Measurements from ENCODE around the gene HSPA14.
"Not testable (repeated sequence)": the region's sequence is repeated elsewhere in the genome, so short reads cannot be mapped to it uniquely, and the experiment has no call there.

HSPA14 gene

DNA sequence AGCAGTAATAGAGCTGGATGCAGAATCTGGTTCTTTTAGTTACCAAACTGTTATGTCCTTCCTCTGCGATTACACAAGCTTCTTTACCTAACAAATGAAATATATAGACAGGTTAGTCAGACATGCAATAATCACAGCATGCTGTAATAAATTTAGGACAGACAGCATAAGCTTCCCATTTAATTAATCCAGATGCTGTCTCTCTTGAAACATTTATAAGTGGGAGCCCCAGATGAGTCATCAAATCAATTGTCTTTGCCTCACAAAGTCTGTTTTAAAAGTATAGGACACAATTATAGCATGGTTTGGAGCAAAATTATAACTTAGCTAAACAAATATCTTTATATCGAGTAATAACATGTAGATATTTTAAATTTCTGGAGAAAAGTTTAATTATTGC lies 1.9 kb upstream of the HSPA14 start:
- no peak for DNase-seq (ENCODE audit: low read depth in 2 of 3, low spot score in 2 of 3)

DNA sequence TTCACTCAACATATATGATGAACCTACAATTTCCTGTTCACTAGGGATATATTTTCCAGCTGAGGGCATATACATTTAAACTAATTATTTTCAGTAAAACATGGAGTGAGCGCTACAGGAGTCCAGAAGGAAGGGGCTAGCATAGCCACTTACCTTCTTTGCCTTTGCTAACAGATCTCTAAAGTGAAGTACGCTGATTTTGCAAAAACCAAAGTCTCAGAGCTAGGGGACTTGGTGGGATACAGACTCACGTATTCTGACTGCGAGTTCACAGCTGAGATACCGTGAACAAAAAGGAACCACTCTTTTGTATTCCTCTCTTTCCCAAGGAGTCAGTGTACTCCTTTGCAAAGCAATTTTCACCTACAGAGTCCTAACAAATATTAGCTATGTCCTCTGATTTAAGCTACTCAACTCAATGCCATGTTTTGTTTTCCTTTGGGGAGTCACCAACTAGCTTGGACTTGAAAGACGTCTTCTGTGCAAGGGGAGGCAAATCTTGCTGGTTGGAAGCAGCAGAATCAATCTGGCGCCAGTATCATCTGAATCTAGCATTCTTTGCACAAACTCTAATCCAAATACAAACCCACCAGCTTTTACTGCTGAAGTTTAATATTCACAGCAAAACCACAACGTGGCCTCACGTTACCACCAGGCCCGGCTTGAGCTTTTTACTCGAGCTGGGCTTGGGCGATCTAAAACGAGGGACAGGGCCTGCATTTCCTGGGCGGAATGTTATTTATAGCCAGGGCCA lies 926 bp upstream of the HSPA14 start:
- DNase-seq (ENCODE audit: low read depth in 2 of 3, low spot score in 2 of 3) = no peak

GRCh38 chr10:14838582-14839304 lies 637 bp downstream of the HSPA14 start:
- no peak for DNase-seq (ENCODE audit: low read depth in 2 of 3, low spot score in 2 of 3)

- DNase-seq (ENCODE audit: low read depth in 2 of 3, low spot score in 2 of 3) = no peak
Measured at GRCh38 chr10:14839305-14839695, 1.2 kb downstream of the HSPA14 start.

GRCh38 chr10:14840178-14840577 lies 2.1 kb downstream of the HSPA14 start:
- DNase-seq (ENCODE audit: low read depth in 2 of 3, low spot score in 2 of 3) = no peak

DNA sequence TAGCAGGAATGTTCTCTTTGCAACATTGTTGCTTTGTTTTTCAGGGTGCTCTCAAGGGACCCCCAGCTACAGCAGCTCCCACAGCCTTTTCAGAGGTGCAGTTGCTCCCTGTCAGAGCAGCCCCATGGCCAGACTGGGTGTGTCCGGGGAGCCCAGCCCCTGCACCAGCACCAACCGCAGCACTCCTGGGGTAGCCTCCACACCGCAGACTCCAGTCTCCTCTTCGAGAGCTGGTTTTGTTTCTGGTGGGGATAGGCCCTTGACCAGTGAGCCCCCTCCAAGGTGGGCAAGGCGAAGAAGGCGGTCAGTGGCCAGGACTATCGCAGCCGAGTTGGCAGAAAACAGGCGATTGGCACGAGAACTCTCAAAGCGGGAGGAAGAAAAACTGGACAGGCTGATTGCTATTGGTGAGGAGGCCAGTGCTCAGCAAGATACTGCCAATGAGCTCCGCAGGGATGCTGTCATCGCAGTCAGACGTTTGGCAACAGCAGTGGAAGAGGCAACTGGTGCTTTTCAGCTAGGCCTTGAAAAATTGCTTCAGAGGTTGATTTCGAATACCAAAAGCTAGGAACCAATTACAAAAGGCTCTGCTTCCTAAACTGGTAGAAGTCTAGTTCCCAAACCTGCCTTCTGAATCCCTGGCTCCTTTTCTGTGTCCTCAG lies 5.4 kb downstream of the HSPA14 start:
- no peak for DNase-seq (ENCODE audit: low read depth in 2 of 3, low spot score in 2 of 3)

DNA sequence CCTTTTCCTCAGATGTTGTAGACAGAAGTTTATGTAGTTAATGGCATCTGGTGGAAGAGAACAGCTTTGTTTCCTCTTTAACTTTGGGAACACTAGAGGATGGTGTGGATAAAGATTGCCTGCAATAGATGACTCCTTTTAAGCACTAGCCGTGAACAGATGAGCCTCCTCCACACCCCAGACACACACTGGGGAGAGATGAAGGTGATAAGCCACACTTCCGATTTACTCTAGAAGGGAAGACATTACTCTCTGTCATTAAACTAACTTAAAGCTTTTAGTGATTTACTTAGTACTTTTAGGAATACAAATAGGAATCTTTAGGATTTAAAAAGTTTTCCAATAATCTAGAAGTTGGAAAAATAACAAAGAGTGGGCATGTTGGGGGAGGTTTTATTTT lies 6.8 kb downstream of the HSPA14 start:
- no peak for DNase-seq (ENCODE audit: low read depth in 2 of 3, low spot score in 2 of 3)

GRCh38 chr10:14852236-14852635 lies 14.1 kb downstream of the HSPA14 start:
- DNase-seq (ENCODE audit: low read depth in 2 of 3, low spot score in 2 of 3) = no peak

DNA sequence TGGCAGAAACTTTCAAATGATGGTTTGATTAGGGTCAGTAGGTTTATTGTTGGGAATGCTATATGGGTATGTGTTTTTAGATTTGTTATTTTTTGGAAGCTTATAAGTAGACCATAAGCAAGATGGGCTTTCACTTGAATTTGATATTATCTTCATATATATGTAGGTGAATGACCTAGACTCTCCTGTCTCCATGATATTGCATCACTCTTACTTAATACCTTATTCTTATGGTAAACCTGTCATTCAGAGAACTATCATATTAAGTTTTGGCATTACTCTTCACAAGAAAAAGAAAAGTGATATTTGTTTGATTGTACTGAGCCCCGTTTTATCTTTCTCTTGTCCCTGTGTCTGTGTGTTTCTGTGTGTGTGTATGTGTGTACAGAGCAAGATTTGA lies 17.3 kb downstream of the HSPA14 start:
- no peak for DNase-seq (ENCODE audit: low read depth in 2 of 3, low spot score in 2 of 3)

DNA sequence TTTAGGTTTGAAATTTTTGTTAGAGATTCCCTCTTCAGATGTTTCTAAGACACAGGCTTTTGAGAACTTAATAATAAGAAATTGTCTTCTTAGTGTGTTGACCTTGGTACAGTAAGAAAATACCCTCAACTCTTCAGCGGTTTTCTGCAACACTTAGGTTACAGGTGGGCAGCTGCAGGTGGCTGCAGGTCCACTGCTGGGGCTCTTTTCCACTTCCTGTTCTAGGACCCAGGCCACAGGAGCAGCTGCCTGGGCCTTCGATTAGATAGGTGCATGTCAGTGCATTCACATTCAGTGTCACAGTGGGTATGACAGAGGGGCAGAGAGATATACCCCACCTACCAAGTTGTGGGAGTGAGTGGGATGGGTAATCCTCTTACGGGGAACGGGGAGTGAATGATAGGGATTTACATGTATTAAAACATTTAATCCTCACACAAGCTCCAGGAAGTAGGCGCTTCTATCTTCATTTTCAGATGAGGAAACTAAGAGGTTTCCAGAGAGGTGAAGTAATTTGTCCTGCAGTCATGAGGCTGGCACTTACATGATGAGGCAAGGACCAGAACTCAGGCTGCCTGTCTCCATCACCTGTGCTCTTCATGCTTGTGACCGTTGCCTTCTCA lies 20.3 kb downstream of the HSPA14 start:
- DNase-seq (ENCODE audit: low read depth in 2 of 3, low spot score in 2 of 3) = no peak

- no peak for DNase-seq (ENCODE audit: low read depth in 2 of 3, low spot score in 2 of 3)
Measured at GRCh38 chr10:14859043-14859442, 20.9 kb downstream of the HSPA14 start.

- no peak for DNase-seq (ENCODE audit: low read depth in 2 of 3, low spot score in 2 of 3)
Measured at GRCh38 chr10:14859775-14860174, 21.7 kb downstream of the HSPA14 start.

GRCh38 chr10:14860791-14861190 lies 22.7 kb downstream of the HSPA14 start:
- no peak for DNase-seq (ENCODE audit: low read depth in 2 of 3, low spot score in 2 of 3)

DNA sequence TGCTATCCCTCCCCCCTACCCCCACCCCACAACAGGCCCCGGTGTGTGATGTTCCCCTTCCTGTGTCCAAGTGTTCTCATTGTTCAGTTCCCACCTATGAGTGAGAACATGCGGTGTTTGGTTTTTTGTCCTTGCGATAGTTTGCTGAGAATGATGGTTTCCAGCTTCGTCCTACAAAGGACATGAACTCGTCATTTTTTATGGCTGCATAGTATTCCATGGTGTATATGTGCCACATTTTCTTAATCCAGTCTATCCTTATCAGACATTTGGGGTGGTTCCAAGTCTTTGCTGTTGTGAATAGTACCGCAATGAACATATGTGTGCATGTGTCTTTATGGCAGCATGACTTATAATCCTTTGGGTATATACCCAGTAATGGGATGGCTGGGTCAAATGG lies 26.4 kb downstream of the HSPA14 start:
- DNase-seq (ENCODE audit: low read depth in 2 of 3, low spot score in 2 of 3) = not testable (repeated sequence)

- DNase-seq (ENCODE audit: low read depth in 2 of 3, low spot score in 2 of 3) = not testable (repeated sequence)
Measured at GRCh38 chr10:14864871-14865270, 26.8 kb downstream of the HSPA14 start.

- DNase-seq (ENCODE audit: low read depth in 2 of 3, low spot score in 2 of 3) = no peak
Measured at GRCh38 chr10:14873090-14873760, 35.1 kb downstream of the HSPA14 start.

- DNase-seq (ENCODE audit: low read depth in 2 of 3, low spot score in 2 of 3) = no peak
Measured at GRCh38 chr10:14875941-14876340, 37.8 kb downstream of the HSPA14 start.

DNA sequence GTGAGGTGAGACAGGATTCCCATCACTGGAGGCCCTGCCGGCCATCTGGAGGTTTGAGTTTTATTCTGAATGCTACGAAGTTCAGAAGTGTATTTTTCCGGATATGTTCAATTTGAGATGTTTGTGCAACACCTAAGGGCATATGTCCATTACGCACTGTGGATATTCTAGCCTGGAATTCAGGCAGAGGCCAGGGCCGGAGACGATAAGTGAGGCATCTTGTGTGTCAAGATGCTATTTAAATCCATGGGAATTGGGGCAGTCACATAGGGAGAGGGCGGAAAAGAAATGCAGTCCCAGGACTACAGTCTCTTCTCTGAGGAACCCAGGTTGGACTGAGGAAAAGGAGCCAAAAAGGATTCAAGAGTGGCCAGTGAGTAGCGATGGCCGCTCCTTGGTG lies 38.7 kb downstream of the HSPA14 start:
- no peak for DNase-seq (ENCODE audit: low read depth in 2 of 3, low spot score in 2 of 3)

GRCh38 chr10:14878266-14879123 lies 40.4 kb downstream of the HSPA14 start, which contains the start of gene SUV39H2:
Gene SUV39H2, plus strand, starts transcription at chr10:14878866. Its CDS starts 23 bp downstream, at chr10:14878889.
- DNase-seq (ENCODE audit: low read depth in 2 of 3, low spot score in 2 of 3) = peak; percentile 73 to 89 (median 78)
